Ectodermal cell (in vitro differentiated cells): ENCODE data around the gene SHH.

ENCODE experiments used
- H3K27ac ChIP-seq: 2 replicates; pipeline ENCODE4 v1.7.0; 2013; ENCODE audit warnings: mild to moderate bottlenecking, low read depth, low read length; ENCODE audit not compliant: insufficient read depth, poor library complexity, severe bottlenecking
- H3K27me3 ChIP-seq: 2 replicates; pipeline ENCODE4 v1.7.0; 2013; ENCODE audit warnings: mild to moderate bottlenecking, low read length; ENCODE audit not compliant: insufficient read depth, control insufficient read depth, poor library complexity, severe bottlenecking
- H3K36me3 ChIP-seq: one replicate; pipeline ENCODE4 v1.7.0; 2013; ENCODE audit warnings: low read length; ENCODE audit not compliant: control insufficient read depth, insufficient read depth
- H3K4me1 ChIP-seq: one replicate; pipeline ENCODE4 v1.7.0; 2013; ENCODE audit warnings: low read length; ENCODE audit not compliant: control insufficient read depth, insufficient read depth
- H3K4me3 ChIP-seq: 2 replicates; pipeline ENCODE4 v1.7.0; 2013; ENCODE audit warnings: low read depth, low read length, control low read depth; ENCODE audit not compliant: insufficient read depth
- H3K9me3 ChIP-seq: 2 replicates; pipeline ENCODE4 v1.7.0; 2013; ENCODE audit warnings: mild to moderate bottlenecking, low read length, moderate library complexity; ENCODE audit not compliant: control insufficient read depth
- WGBS, 2 experiments: methylation state at CpG; one replicate each; pipeline ENCODE4 v1.1.7; 2013; ENCODE audit warnings: missing lambda C conversion rate in 2 of 2; 5-methylcytosine and 5-hydroxymethylcytosine counted together

The SHH gene

DNA sequence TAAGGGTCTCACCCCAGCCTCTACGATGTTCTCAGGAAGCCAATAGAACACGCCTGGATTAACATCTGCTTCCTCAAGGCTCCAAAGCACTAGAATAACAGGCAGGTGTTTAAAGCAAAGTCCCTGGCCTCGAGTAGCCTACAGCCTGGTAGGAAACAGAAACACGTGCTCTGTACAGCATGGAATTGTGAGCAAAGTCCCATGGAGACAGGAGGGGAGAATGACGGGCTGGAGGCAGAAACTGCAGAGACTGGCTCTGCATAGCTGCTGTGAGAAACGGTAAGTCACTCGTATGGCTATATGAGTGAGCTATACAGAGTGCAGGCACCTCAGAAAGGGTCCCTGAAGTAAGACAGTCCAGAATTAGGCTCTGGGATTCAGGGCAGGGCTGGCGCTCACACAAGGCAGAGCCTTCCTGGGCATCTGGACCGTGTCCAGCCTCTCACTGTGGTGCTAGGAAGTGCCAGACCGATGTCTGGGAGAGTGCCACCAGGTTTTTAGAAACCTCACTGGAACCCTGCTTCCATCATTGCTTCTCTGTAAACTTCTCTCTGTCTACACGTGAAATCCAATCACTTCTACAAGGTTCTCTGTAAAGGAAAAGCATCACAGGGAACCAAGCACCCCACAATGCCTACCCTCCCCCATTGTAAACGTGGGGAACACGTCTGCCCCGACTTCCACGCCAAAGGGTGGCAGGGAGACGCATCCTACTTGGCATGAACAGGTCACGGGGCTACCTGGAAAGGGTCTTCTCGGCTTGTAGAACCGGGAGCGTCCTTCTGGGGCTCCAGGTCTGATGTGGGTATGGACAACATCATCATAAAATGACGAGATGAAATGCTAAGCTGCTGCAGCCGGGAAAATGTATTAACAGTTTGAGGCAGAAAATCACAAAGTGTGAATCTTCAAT, 38.8 kb upstream of the SHH start:
- H3K4me1 ChIP-seq: no peaks in the 10 kb centered on the region
- 87 to 88% methylated on average over 22 of the region's 22 CpGs for WGBS, 2 experiments
- no peaks in the 10 kb centered on the region for H3K27me3 ChIP-seq

DNA sequence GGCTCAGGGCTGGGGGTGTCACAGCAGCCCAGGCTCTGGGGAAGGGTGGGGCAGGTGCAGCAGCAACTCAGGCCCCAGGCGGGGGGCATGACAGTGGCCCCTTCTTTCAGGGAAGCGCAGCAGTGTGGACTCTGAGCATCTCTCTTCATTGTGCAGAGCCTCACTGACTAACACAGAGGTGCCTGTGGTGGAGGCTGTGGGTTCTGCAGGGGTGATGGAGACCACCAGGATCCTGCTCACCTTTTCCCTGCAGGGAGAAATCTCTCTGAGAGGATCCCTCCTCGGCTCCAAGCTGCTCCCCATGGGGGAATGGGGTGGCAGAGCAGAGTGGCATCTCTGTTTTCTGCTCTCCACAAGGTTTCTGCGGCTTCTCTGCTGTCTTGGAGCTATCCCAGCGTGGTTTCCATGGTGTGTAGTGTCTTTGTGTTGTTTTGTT, 37.8 kb upstream of the SHH start:
- H3K27ac ChIP-seq: no peak overlapping the region
- no peaks in the 10 kb centered on the region for H3K27me3 ChIP-seq
- H3K36me3 ChIP-seq: no peaks in the 10 kb centered on the region
- WGBS, 2 experiments: 89 to 92% methylated on average over 5 of the region's 5 CpGs
- H3K4me1 ChIP-seq: no peaks in the 10 kb centered on the region
- H3K9me3 ChIP-seq: no peaks in the 10 kb centered on the region
- no peak overlapping the region for H3K4me3 ChIP-seq

More for the DNA sequence above, 38.8 kb upstream of the SHH start:
- no peak overlapping the region for H3K27ac ChIP-seq
- H3K36me3 ChIP-seq: no peaks in the 10 kb centered on the region
- no peak overlapping the region for H3K4me3 ChIP-seq
- H3K9me3 ChIP-seq: no peaks in the 10 kb centered on the region

- no peaks in the 10 kb centered on the region for H3K36me3 ChIP-seq
- no peaks in the 10 kb centered on the region for H3K9me3 ChIP-seq
- H3K4me1 ChIP-seq: no peaks in the 10 kb centered on the region
- no peak overlapping the region for H3K27ac ChIP-seq
- no peak overlapping the region for H3K4me3 ChIP-seq
- no peaks in the 10 kb centered on the region for H3K27me3 ChIP-seq
- WGBS, 2 experiments: 86 to 87% methylated on average over 18 of the region's 18 CpGs
These were observed 36.7 kb upstream of the SHH start for GRCh38 chr7:155848691-155849669.

GRCh38 chr7:155847821-155848435, 35.7 kb upstream of the SHH start:
- H3K36me3 ChIP-seq: no peaks in the 10 kb centered on the region
- WGBS, 2 experiments: 85 to 88% methylated on average over 18 of the region's 18 CpGs

DNA sequence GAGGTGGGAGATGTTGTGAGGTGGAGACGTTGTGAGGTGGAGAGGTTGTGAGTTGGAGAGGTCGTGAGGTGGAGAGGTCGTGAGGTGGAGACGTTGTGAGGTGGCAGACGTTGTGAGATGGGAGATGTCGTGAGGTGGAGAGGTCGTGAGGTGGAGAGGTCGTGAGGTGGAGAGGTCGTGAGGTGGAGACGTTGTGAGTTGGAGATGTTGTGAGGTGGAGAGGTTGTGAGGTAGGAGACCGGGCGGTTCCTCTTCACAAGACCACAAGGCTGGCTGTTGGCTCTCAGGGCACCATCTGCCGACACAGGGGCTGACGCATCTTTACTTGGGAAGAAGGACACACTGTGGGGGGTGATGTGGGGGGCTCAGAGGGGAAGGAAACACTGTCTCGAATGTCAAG, 34.7 kb upstream of the SHH start:
- WGBS, 2 experiments: 89 to 92% methylated on average over 15 of the region's 15 CpGs

More at GRCh38 chr7:155847821-155848435, 35.7 kb upstream of the SHH start:
- H3K4me3 ChIP-seq: no peak overlapping the region
- H3K27me3 ChIP-seq: no peaks in the 10 kb centered on the region
- no peaks in the 10 kb centered on the region for H3K4me1 ChIP-seq
- H3K9me3 ChIP-seq: no peaks in the 10 kb centered on the region
- H3K27ac ChIP-seq: no peak overlapping the region

GRCh38 chr7:155846156-155846555, 33.9 kb upstream of the SHH start:
- H3K27ac ChIP-seq: no peak overlapping the region
- no peaks in the 10 kb centered on the region for H3K9me3 ChIP-seq
- H3K4me3 ChIP-seq: no peak overlapping the region
- H3K4me1 ChIP-seq: no peaks in the 10 kb centered on the region
- no peaks in the 10 kb centered on the region for H3K36me3 ChIP-seq
- 93 to 94% methylated on average over 5 of the region's 5 CpGs for WGBS, 2 experiments
- no peaks in the 10 kb centered on the region for H3K27me3 ChIP-seq

More for the DNA sequence above, 34.7 kb upstream of the SHH start:
- Histone ChIP-seq H3K9me3 (no peaks in the 10 kb centered on the region), H3K4me1 (no peaks in the 10 kb centered on the region), H3K4me3 (no peak overlapping the region), H3K27me3 (no peaks in the 10 kb centered on the region), H3K36me3 (no peaks in the 10 kb centered on the region), H3K27ac (no peak overlapping the region)

DNA sequence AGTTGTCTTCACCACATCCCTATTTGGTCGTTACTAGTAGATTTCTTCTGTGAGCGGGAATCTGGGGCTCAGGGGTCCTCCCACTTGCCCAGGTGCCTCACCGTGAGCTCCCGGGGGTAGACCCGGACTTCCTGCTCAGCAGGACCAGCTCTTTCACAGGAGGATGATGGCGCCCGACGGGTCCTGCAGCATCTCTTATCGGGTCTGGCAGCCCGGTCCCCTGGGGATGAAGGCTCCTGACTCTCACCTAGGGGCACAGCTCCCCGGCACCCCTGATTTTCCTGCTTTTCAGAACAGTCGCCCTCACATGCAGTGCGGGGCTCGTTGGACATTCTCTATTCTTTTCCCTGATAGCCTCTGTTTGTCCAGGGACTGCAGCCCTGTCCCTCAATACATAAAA, 33.0 kb upstream of the SHH start:
- H3K27ac ChIP-seq: no peak overlapping the region
- H3K27me3 ChIP-seq: no peaks in the 10 kb centered on the region
- H3K9me3 ChIP-seq: no peaks in the 10 kb centered on the region
- no peaks in the 10 kb centered on the region for H3K36me3 ChIP-seq
- 94 to 96% methylated on average over 14 of the region's 14 CpGs for WGBS, 2 experiments
- H3K4me3 ChIP-seq: no peak overlapping the region
- H3K4me1 ChIP-seq: no peaks in the 10 kb centered on the region

- no peaks in the 10 kb centered on the region for H3K9me3 ChIP-seq
- no peaks in the 10 kb centered on the region for H3K27me3 ChIP-seq
- no peak overlapping the region for H3K27ac ChIP-seq
- no peak overlapping the region for H3K4me3 ChIP-seq
- no peaks in the 10 kb centered on the region for H3K36me3 ChIP-seq
- 95 to 96% methylated on average over 16 of the region's 16 CpGs for WGBS, 2 experiments
- H3K4me1 ChIP-seq: no peaks in the 10 kb centered on the region
These were observed 32.3 kb upstream of the SHH start for GRCh38 chr7:155844526-155844925.

DNA sequence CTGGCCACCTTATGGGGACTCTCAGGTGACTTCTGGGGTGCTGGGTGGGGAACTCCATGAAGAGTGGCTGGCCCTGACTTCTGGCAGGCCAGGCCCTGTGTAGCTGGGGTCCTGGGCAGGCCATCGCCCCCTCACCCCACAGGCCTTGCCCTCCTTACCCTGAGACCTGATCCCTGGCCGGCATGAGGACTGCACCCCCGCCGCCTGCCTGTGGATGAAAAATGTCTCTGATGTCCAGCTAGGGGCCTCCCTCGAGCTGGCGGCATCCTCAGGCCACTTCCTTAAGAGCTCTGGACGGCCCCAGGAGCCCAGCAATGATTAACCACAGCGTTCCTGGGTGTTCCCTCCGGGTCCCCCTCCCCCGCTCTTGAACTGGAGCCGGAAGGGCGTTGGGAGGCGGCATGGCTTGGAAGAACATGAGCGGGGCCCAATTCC, 31.8 kb upstream of the SHH start:
- Histone ChIP-seq H3K27ac (no peak overlapping the region), H3K4me3 (no peak overlapping the region), H3K4me1 (no peaks in the 10 kb centered on the region), H3K9me3 (no peaks in the 10 kb centered on the region), H3K27me3 (no peaks in the 10 kb centered on the region), H3K36me3 (no peaks in the 10 kb centered on the region)
- 83 to 84% methylated on average over 14 of the region's 14 CpGs for WGBS, 2 experiments
